OCI-LY7 (cell line): ENCODE data around the gene GLYR1. TPM values are rescaled to one million over a fixed set of nuclear protein-coding genes. Genes with fewer than 3 reads are reported as not detected.

ENCODE experiments used
- BruUV-seq: library from RNA; stranded (reverse); fragments of 400-500 nt; replicated peaks from 2 replicates; lab custom pipeline; 2021; lab: Mats Ljungman, UMichigan
- CTCF ChIA-PET: fragments of 300-600 bp; sonication (Branson Sonifier 250); formaldehyde crosslinking; loops from one replicate; lab custom pipeline; 2022; ENCODE audit warnings: antibody characterized with exemption; ENCODE audit not compliant: unreplicated experiment; lab: Charles Lee
- POLR2A ChIA-PET: fragments of 300-600 bp; sonication (Branson Sonifier 250); formaldehyde crosslinking; loops from one replicate; lab custom pipeline; 2022; ENCODE audit warnings: antibody characterized with exemption; lab: Charles Lee
- DNase-seq: peaks from one replicate; pipeline ENCODE4 v3.0.0-alpha.2; 2015; ENCODE audit warnings: low spot score
- H2AFZ ChIP-seq: fragments of 200-600 bp; sonication (generic), shearing (Covaris generic); 2 replicates; pipeline ENCODE4 v1.6.1; 2014; ENCODE audit warnings: mild to moderate bottlenecking, antibody characterized with exemption, low read length, moderate library complexity
- H3K27ac ChIP-seq: fragments of 200-600 bp; sonication (generic); 2 replicates; pipeline ENCODE4 v1.5.1; 2014; ENCODE audit warnings: mixed run types, low read depth, mild to moderate bottlenecking, moderate library complexity, low read length, inconsistent platforms; ENCODE audit not compliant: poor library complexity, severe bottlenecking
- H3K36me3 ChIP-seq: fragments of 200-600 bp; sonication (generic); 2 replicates; pipeline ENCODE4 v1.6.1; 2014; ENCODE audit warnings: mild to moderate bottlenecking, antibody characterized with exemption, low read length, moderate library complexity, mixed read lengths; ENCODE audit not compliant: insufficient read depth
- H3K4me1 ChIP-seq: fragments of 200-600 bp; sonication (generic); 2 replicates; pipeline ENCODE4 v1.5.1; 2014; ENCODE audit warnings: mild to moderate bottlenecking, low read length; ENCODE audit not compliant: insufficient read depth, poor library complexity, severe bottlenecking
- H3K4me2 ChIP-seq: fragments of 200-600 bp; sonication (generic); 2 replicates; pipeline ENCODE4 v1.6.1; 2014; ENCODE audit warnings: mild to moderate bottlenecking, low read length
- H3K4me3 ChIP-seq: fragments of 200-600 bp; sonication (generic); 2 replicates; pipeline ENCODE4 v1.5.1; 2014; ENCODE audit warnings: mild to moderate bottlenecking, low read depth, low read length; ENCODE audit not compliant: poor library complexity, severe bottlenecking
- H3K79me2 ChIP-seq: fragments of 200-600 bp; sonication (generic); 2 replicates; pipeline ENCODE4 v1.6.1; 2016; ENCODE audit warnings: low read depth, mild to moderate bottlenecking, low read length, moderate library complexity, mixed read lengths; ENCODE audit not compliant: insufficient read depth
- H3K9me2 ChIP-seq: fragments of 200-600 bp; sonication (generic); 2 replicates; pipeline ENCODE4 v1.6.1; 2016; ENCODE audit warnings: mild to moderate bottlenecking, low read length, mixed read lengths; ENCODE audit not compliant: insufficient read depth
- H3K9me3 ChIP-seq: fragments of 200-600 bp; sonication (generic); 2 replicates; pipeline ENCODE4 v1.6.1; 2014; ENCODE audit warnings: mild to moderate bottlenecking, mixed run types, low read length, mixed read lengths
- H4K20me1 ChIP-seq: fragments of 200-600 bp; sonication (generic); 2 replicates; pipeline ENCODE4 v1.6.1; 2014; ENCODE audit warnings: mild to moderate bottlenecking, antibody characterized with exemption, low read length, moderate library complexity, mixed read lengths; ENCODE audit not compliant: insufficient read depth
- EZH2phosphoT487 ChIP-seq: fragments of 200-600 bp; sonication (generic); IDR thresholded peaks from 2 replicates; pipeline ENCODE4 v1.6.1; 2018; ENCODE audit warnings: low read depth, borderline replicate concordance, mild to moderate bottlenecking, mixed run types, antibody characterized with exemption, low read length, moderate library complexity, mixed read lengths
- intact Hi-C: fragments of 100-400 bp; cut with micrococcal nuclease; formaldehyde crosslinking; loops from one replicate; pipeline ENCODE4 v1.10.0; 2022; ENCODE audit not compliant: unreplicated experiment
- total RNA-seq, 2 experiments: library from RNA; depleted of rRNA in 1 of 2; stranded (reverse); fragments of >200 nt in 1 of 2; shearing (Covaris generic) in 1 of 2; gene quantifications; 2 replicates each; pipeline ENCODE4 v1.2.3, GENCODE V29; 2014 to 2022
- TF ChIP-seq, protein P1 (sequence below): fragments of 200-600 bp; sonication (generic); conservative IDR thresholded peaks from 2 replicates; pipeline ENCODE4 v1.5.1; 2014; ENCODE audit warnings: mild to moderate bottlenecking, antibody characterized with exemption, low read length, moderate library complexity, mixed read lengths

The GLYR1 gene
- total RNA-seq, 2 experiments from 2014 or later = 48.4 to 113 TPM

DNA sequence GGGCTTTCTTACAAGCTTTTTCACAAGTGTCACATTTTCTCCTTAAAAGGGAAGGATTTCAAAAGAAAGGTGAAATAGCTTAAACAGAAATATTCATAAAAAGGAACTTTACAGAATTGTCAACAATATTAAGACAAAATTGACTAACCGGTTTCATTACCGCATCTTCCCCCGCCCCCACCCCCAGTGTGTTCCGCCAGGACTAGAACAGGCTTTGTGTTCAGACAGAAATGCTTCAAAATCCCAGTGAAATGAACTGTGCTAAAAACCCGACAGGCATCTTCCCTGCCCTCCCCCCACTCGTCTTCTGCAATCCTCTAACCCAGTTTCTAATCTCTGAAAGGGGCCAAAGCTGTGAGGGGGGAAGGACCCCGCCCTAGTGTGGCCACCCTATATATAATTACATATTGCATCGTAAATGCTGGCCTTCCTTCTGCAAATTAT is 43.7 kb downstream of the GLYR1 start:
- Histone ChIP-seq H3K79me2 (no peaks in the 10 kb centered on the region), H4K20me1 (no peaks in the 10 kb centered on the region), H2AFZ (peak overlapping the region; percentile 58; the same call in 1 of the 2 replicates), H3K9me3 (no peaks in the 10 kb centered on the region), H3K4me1 (peaks cover 26% of the 10 kb centered on the region), H3K9me2 (no peaks in the 10 kb centered on the region), H3K4me3 (peak overlapping the region; percentile 78), H3K36me3 (peaks cover 34% of the 10 kb centered on the region), H3K4me2 (peak overlapping the region; percentile 99), H3K27ac (peak overlapping the region; percentile 59)
- TSS peak; percentile 91 for BruUV-seq
- no peak for TF ChIP-seq EZH2phosphoT487
- TF ChIP-seq, protein P1, sequence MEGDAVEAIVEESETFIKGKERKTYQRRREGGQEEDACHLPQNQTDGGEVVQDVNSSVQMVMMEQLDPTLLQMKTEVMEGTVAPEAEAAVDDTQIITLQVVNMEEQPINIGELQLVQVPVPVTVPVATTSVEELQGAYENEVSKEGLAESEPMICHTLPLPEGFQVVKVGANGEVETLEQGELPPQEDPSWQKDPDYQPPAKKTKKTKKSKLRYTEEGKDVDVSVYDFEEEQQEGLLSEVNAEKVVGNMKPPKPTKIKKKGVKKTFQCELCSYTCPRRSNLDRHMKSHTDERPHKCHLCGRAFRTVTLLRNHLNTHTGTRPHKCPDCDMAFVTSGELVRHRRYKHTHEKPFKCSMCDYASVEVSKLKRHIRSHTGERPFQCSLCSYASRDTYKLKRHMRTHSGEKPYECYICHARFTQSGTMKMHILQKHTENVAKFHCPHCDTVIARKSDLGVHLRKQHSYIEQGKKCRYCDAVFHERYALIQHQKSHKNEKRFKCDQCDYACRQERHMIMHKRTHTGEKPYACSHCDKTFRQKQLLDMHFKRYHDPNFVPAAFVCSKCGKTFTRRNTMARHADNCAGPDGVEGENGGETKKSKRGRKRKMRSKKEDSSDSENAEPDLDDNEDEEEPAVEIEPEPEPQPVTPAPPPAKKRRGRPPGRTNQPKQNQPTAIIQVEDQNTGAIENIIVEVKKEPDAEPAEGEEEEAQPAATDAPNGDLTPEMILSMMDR = no peak
- CTCF ChIA-PET = interaction anchor here (0.6 to 1.2 kb wide), 2 partner anchors 68 to 108 kb away, joined by 3 read pairs; partner anchors contain the start of gene DNAAF8
- intact Hi-C loops = loop anchor here (2.0 kb wide), 2 partner anchors 43 to 69 kb away; partner anchors contain the start of genes ANKS3, DNAAF8, GLYR1 and UBN1
- POLR2A ChIA-PET = interaction anchor here (0.6 kb wide), 1 partner anchor 443 kb away, joined by 4 read pairs; no protein-coding TSS in a partner anchor
- no peak for DNase-seq

DNA sequence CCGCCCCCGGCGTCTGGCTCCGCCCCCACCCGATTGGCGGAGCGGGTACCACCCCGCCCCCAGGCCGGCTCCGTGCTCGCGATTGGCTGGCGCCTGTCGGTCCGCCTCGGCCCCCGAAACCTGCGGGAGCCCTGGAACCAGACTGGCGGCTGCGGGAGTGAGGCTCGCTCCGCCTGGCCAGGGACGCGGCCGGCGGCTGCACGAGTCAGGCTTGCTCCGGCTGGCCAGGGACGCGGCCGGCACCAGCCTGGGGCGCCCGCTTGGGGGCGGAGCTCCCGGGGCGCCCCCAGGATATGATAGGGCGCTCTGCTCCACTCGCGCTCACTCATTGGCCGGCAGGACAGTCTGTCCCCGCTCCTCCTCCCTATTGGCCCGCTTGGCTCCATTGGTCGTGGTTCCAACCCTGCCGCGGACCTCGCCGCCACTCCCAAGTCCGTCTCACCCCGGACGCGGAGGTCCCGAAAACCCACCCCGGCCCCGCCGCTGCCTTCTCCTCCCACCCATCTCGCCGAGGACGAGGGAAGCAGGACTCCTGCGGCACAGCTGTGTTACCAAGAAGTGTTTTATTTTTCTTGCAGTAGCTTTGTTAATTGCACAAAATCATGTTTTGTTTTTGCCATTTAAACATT is 44.3 kb downstream of the GLYR1 start:
- peak overlapping the region; percentile 58; the same call in 1 of the 2 replicates for H2AFZ ChIP-seq
- intact Hi-C loops = loop anchor here (1.0 to 2.0 kb wide), 3 partner anchors 34 to 68 kb away; partner anchors contain the start of genes ANKS3, DNAAF8, GLYR1 and UBN1
- H3K4me3 ChIP-seq = peak overlapping the region; percentile 78
- TF ChIP-seq EZH2phosphoT487 = no peak
- TF ChIP-seq, protein P1 = no peak
- H4K20me1 ChIP-seq = no peaks in the 10 kb centered on the region
- no peaks in the 10 kb centered on the region for H3K79me2 ChIP-seq
- CTCF ChIA-PET = interaction anchor here (0.6 to 1.2 kb wide), 2 partner anchors 68 to 107 kb away, joined by 3 read pairs; partner anchors contain the start of gene DNAAF8
- H3K4me1 ChIP-seq = peaks cover 26% of the 10 kb centered on the region
- no TSS peak for BruUV-seq
- peaks cover 33% of the 10 kb centered on the region for H3K36me3 ChIP-seq
- peak overlapping the region; percentile 59 for H3K27ac ChIP-seq
- peak; percentile 91 for DNase-seq
- H3K9me2 ChIP-seq = no peaks in the 10 kb centered on the region
- peak overlapping the region; percentile 99 for H3K4me2 ChIP-seq
- H3K9me3 ChIP-seq = no peaks in the 10 kb centered on the region
- POLR2A ChIA-PET = interaction anchor here (0.6 kb wide), 1 partner anchor 442 kb away, joined by 4 read pairs; no protein-coding TSS in a partner anchor
